NK-92 (cell line): ENCODE measurements around the gene ANGPTL7.
"Not testable (repeated sequence)": the region's sequence is repeated elsewhere in the genome, so short reads cannot be mapped to it uniquely, and the experiment has no call there.

Experiments used
- DNase-seq: peaks from one replicate; lab custom pipeline; 2025; ENCODE audit not compliant: unreplicated experiment; lab: John Stamatoyannopoulos, UW

Gene ANGPTL7, protein sequence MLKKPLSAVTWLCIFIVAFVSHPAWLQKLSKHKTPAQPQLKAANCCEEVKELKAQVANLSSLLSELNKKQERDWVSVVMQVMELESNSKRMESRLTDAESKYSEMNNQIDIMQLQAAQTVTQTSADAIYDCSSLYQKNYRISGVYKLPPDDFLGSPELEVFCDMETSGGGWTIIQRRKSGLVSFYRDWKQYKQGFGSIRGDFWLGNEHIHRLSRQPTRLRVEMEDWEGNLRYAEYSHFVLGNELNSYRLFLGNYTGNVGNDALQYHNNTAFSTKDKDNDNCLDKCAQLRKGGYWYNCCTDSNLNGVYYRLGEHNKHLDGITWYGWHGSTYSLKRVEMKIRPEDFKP

GRCh38 chr1:11188858-11189451 is at the start of gene ANGPTL7:
Gene ANGPTL7, plus strand, starts transcription at chr1:11189355. Its CDS starts 225 bp downstream, at chr1:11189580.
- DNase-seq = no peak

DNA sequence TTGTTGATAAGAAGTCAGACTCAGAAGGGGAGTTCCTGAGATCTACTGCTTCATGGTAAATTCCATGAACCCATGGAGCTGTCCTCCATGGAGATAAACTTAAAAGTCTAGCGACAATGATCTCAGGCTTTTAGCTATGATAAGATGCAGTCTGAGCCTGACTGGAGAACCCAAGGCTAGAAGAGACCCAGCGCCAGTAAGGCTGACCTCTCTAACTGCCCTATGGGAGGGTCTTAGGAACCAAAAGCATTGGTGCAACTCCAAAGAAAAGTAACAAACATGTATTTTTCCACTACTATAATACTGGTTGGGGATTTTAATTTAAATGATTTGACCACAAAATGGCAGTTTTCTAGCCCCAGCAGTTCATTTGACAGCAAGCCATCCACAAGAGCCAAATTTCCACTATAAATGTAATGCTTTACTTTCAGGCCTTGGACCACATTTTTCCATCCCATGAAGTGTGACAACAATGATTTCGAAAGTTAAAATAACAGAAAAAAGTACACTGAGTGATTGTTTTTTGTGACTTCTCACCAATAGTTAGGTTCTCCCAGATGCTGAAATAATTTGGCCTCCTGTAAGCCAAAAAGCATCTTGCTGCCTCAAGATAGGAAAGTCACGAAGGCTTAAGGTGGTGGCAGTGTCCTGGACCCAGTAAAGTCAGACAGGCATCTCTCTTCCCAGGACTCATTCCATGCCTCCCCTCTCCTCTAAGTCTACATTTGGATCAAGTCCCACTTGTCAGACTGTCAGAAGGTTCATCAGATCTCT is 46.4 kb upstream of the ANGPTL7 start:
- no peak for DNase-seq

DNA sequence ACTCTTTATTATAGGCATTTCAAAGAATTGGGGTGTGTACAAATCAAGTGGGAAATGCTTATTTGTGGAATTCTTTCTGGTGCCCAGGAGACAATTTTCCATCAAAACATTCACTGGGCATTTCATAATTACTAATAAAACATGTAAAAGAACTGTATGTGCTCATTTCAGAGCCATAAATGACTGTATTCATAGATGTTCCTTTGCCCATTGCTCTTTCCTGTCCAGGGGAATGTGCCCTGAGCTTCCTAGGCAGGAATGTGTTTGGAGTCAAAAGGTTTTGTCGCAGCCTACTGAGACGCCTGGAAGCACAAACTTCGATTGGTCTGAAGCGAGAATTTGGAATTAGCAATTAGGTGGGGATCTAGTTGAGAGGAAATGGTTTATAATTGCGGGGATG is 45.8 kb upstream of the ANGPTL7 start:
- DNase-seq = no peak

- no peak for DNase-seq
These were observed 45.2 kb upstream of the ANGPTL7 start for GRCh38 chr1:11143907-11144306.

GRCh38 chr1:11144570-11145256 is 44.4 kb upstream of the ANGPTL7 start:
- no peak for DNase-seq

- no peak for DNase-seq
These were observed 43.4 kb upstream of the ANGPTL7 start for GRCh38 chr1:11145741-11146140.

GRCh38 chr1:11147197-11147770 is 41.9 kb upstream of the ANGPTL7 start:
- DNase-seq = no peak

GRCh38 chr1:11150326-11150725 is 38.8 kb upstream of the ANGPTL7 start:
- no peak for DNase-seq

DNA sequence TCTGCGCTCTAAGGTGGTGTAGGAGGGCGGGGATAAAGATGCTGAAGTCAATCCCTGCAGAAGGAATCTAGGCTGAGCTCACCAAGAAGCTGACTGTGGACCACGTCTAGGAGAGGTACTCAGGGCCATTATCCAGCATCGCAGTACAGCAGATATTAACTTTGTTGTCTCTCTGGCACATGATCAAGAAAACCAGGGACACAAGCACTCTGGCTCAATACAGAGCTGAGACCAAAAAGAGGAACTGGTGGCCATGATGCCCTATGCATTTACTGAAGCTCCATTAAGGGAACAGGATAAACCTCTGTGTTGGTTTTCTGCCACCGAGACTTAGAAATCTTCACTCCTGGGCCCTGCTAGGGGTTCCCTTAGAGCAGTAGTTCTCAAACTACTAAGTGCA is 38.0 kb upstream of the ANGPTL7 start:
- DNase-seq = no peak

DNA sequence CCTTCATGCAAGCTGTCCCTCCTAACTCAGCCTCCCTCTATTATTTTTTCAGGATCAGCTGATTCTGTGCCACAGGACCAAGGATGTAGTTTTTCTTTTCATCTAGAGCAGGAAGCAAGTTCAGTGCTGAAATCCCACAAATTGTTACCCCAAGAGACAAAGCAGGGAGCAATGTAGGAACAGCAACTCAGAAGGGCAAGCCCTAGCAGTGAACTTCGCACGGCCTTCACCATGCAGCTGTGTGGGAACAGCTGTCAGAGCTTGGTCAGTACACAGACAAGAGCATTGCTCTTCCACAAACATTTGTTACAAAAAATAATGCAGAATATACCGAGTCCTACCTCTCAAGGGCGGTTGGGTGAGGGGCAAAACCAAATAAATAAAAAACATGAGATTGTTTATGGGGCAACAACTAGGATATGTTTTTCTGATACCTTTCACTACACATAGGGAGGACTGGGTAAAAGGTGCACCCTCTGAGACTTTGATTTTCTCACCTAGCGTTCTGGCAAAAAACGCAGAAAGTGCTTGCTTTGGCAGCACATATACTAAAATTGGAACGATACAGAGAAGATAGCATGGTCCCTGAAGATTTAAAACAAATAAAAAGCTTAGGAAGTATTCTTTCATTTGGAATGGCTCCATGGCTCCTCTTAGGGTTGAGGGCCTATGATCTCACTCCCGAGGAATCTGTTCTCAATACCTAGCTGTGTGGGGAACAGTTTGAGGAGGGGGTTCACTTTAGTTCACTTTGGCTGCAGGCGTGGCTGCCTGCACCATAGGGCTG is 37.1 kb upstream of the ANGPTL7 start:
- no peak for DNase-seq

DNA sequence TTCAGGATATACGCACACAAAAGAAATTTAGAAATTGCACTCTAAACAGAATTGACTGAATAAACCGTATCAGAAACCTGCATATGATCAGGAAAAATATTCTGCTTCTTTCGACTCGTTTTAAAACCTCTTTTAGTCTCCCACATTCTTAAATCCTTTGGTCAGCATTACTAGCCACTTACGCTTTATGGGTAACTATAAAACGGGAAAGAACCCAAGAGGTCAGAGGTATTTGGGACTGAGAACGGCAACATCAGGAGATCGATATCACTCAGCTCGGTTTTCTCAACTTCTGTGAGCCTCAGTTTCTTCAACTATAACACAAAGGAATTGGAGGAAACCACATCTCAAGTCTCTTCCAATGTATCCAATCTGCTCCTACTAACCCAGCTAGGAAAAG is 36.4 kb upstream of the ANGPTL7 start:
- DNase-seq = no peak

DNA sequence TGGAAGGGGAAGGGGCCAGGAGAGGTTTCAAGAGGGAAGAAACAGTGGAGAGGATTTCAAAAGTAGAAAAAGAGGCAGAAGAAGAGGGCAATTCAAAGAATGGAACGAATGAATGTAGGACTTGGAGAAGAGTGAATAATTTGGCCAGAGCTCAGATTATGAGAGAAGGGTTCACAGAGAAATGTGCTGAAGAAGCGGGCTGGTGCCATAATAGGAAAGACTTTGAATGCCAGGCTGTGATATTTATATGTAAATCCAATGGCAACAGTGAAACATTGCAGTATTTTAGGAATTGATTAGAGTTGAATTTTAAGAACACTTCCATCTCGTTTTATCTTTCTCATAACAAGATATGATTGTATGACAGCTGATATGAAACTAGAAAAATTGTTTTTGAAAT is 36.0 kb upstream of the ANGPTL7 start:
- DNase-seq = no peak

DNA sequence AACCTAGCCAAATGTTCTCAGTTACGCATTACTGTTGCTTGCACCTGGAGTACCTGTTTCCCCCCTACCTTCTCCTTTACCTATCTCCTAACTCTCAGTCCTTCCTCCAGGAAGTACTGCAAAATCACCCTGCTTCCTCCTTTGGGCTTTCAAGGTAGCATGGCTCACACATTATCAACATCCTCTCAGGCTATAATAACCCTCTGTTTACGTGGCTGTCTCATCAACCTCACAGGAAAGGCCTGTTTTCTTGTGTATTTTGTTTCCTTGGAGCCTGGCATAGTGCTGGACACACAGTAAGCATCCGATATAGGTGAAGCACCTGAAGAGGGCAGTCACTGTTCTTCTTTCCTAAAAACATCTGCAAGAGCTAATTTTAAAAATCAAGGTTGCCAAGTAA is 32.7 kb upstream of the ANGPTL7 start:
- no peak for DNase-seq

GRCh38 chr1:11156963-11157362 is 32.2 kb upstream of the ANGPTL7 start:
- no peak for DNase-seq

GRCh38 chr1:11157394-11157793 is 31.8 kb upstream of the ANGPTL7 start:
- no peak for DNase-seq

GRCh38 chr1:11157867-11158266 is 31.3 kb upstream of the ANGPTL7 start:
- no peak for DNase-seq

GRCh38 chr1:11158291-11158690 is 30.9 kb upstream of the ANGPTL7 start:
- DNase-seq = no peak

DNA sequence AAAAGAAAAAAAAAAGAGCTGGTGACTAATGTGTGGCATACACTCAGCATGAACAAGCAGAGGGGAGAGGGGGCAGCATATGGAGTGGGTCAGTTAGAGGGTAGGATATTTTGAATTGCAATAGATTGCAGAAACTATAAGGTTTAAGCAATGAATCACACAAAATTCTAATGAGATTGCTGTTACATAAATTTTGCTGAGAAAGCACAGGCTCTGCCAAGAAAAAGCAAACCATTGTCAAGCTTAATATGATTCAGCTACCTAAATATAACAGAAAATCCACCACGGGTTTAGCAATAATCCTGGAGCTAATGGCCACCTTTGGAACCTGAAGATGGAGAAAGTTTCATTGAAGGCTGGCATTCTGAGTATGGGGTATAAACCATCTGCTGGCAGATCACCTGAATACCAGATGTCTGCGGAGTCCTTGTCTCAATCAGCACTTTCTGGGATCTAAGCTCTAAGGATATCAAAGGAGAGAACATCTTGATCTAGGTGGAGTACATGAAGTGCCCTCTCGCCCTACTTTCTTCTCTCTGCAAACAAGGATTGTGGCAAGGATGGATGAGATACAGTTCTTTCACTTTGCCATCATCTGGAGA is 30.3 kb upstream of the ANGPTL7 start:
- no peak for DNase-seq

- not testable (repeated sequence) for DNase-seq
These were observed 26.4 kb upstream of the ANGPTL7 start for GRCh38 chr1:11162752-11163151.

DNA sequence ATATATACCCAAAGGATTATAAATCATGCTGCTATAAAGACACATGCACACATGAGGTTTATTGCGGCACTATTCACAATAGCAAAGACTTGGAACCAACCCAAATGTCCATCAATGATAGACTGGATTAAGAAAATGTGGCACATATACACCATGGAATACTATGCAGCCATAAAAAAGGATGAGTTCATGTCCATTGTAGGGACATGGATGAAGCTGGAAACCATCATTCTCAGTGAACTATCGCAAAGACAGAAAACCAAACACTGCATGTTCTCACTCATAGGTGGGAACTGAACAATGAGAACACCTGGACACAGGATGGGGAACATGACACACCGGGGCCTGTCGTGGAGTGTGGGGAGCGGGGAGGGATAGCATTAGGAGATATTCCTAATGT is 22.4 kb upstream of the ANGPTL7 start:
- not testable (repeated sequence) for DNase-seq
